Caco-2 (cell line): ENCODE results near the gene ACOT12. TPM values are rescaled to one million over a fixed set of nuclear protein-coding genes. Genes with fewer than 3 reads are reported as not detected.
A peak's percentile ranks its signal among the peaks of the same experiment; 100 is the strongest.

Source experiments
- BruUV-seq: library from RNA; stranded (reverse); fragments of 400-500 nt; replicated peaks from 2 replicates; lab custom pipeline; 2021; lab: Mats Ljungman, UMichigan
- CTCF ChIA-PET: fragments of 300-600 bp; sonication (Branson Sonifier 250); formaldehyde crosslinking; loops from one replicate; lab custom pipeline; 2022; ENCODE audit warnings: antibody characterized with exemption; lab: Charles Lee
- POLR2A ChIA-PET: fragments of 300-600 bp; sonication (Branson Sonifier 250); formaldehyde crosslinking; loops from one replicate; lab custom pipeline; 2022; ENCODE audit warnings: antibody characterized with exemption; lab: Charles Lee
- DNase-seq, 2 experiments: peaks; one replicate each; pipeline versions ENCODE4 v3.0.0 to v3.0.0-alpha.2; 2020 to 2022
- H3K27me3 ChIP-seq: replicated peaks from 2 replicates; pipeline ENCODE4 v1.6.0; 2011; ENCODE audit warnings: low read length; ENCODE audit not compliant: control insufficient read depth, insufficient read depth
- H3K36me3 ChIP-seq: 2 replicates; pipeline ENCODE4 v1.5.1; 2011; ENCODE audit warnings: low read length; ENCODE audit not compliant: control insufficient read depth, insufficient read depth
- H3K4me1 ChIP-seq: fragments of 250-450 bp; sonication (Bioruptor Pico); 2 replicates; pipeline ENCODE4 v1.5.1; 2020; ENCODE audit warnings: mild to moderate bottlenecking
- H3K4me3 ChIP-seq: 2 replicates; pipeline ENCODE4 v1.5.1; 2011; ENCODE audit warnings: low read depth, mild to moderate bottlenecking, control low read depth, low read length
- H3K9me3 ChIP-seq: fragments of 250-450 bp; sonication (Bioruptor Pico); 2 replicates; pipeline ENCODE4 v1.5.1; 2020; ENCODE audit warnings: mild to moderate bottlenecking, moderate library complexity
- H3K27ac Mint-ChIP-seq: one replicate; pipeline ENCODE4 v1.8.0; 2022; ENCODE audit warnings: mixed read lengths; ENCODE audit not compliant: unreplicated experiment
- H3K27me3 Mint-ChIP-seq: one replicate; pipeline ENCODE4 v1.8.0; 2022; ENCODE audit warnings: mixed read lengths; ENCODE audit not compliant: insufficient read depth, unreplicated experiment
- H3K36me3 Mint-ChIP-seq: one replicate; pipeline ENCODE4 v1.8.0; 2022; ENCODE audit warnings: mild to moderate bottlenecking, mixed read lengths; ENCODE audit not compliant: insufficient read depth, unreplicated experiment
- H3K4me1 Mint-ChIP-seq: one replicate; pipeline ENCODE4 v1.8.0; 2022; ENCODE audit warnings: low read depth, mixed read lengths; ENCODE audit not compliant: unreplicated experiment
- H3K4me3 Mint-ChIP-seq: one replicate; pipeline ENCODE4 v1.8.0; 2022; ENCODE audit warnings: mild to moderate bottlenecking, moderate library complexity, mixed read lengths; ENCODE audit not compliant: unreplicated experiment
- H3K9me3 Mint-ChIP-seq: one replicate; pipeline ENCODE4 v1.8.0; 2022; ENCODE audit warnings: mixed read lengths; ENCODE audit not compliant: unreplicated experiment
- CTCF ChIP-seq, 2 experiments: fragments of 200-600 bp in 1 of 2; IDR thresholded peaks; 1 replicate in 1 of 2; 2 replicates in 1 of 2; pipeline versions ENCODE4 v1.5.1 to v1.8.0; 2011 to 2022; ENCODE audit warnings: antibody characterized with exemption in 1 of 2, control low read depth in 1 of 2, inconsistent platforms in 1 of 2, low read depth in 1 of 2, low read length in 1 of 2, mild to moderate bottlenecking in 1 of 2, moderate library complexity in 1 of 2; ENCODE audit not compliant: insufficient read depth in 1 of 2, severe bottlenecking in 1 of 2, unreplicated experiment in 1 of 2
- intact Hi-C: fragments of 100-400 bp; cut with micrococcal nuclease; formaldehyde crosslinking; loops from one replicate; pipeline ENCODE4 v1.10.0; 2022; ENCODE audit not compliant: unreplicated experiment
- total RNA-seq: library from RNA; stranded (reverse); gene quantifications from 2 replicates; pipeline ENCODE4 v1.2.3, GENCODE V29; 2022

ACOT12 gene
- total RNA-seq, 1 experiment from 2014 or later, result 1.4 TPM

- DNase-seq, result no peak
- H3K4me1 Mint-ChIP-seq, result peaks cover 14% of the 10 kb centered on the region
- H3K4me1 ChIP-seq, result peaks cover 19% of the 10 kb centered on the region
- no peak overlapping the region for H3K27ac Mint-ChIP-seq
- POLR2A ChIA-PET, result no interaction called here
- no peaks in the 10 kb centered on the region for H3K27me3 Mint-ChIP-seq
- no peaks in the 10 kb centered on the region for H3K9me3 ChIP-seq
- no peak overlapping the region for H3K4me3 Mint-ChIP-seq
- no peak overlapping the region for H3K4me3 ChIP-seq
- no peak for TF ChIP-seq CTCF (IDR thresholded peaks at IDR 0.05; ENCODE audit: insufficient read depth in 1 of 2, low read depth in 1 of 2, low read length in 1 of 2, severe bottlenecking in 1 of 2, unreplicated experiment in 1 of 2)
- no TSS peak for BruUV-seq
- CTCF ChIA-PET, result no interaction called here
- intact Hi-C loops, result loop anchor here (5.0 kb wide), 3 partner anchors 325 to 740 kb away; partner anchors contain the start of gene SSBP2
- H3K9me3 Mint-ChIP-seq, result no peaks in the 10 kb centered on the region
- H3K27me3 ChIP-seq, result no peaks in the 10 kb centered on the region
- H3K36me3 Mint-ChIP-seq, result no peaks in the 10 kb centered on the region
- H3K36me3 ChIP-seq, result no peaks in the 10 kb centered on the region
These were observed 33.6 kb upstream of the ACOT12 start for GRCh38 chr5:81427566-81427965.

- DNase-seq, result no peak
- ChIA-PET POLR2A (no interaction called here), CTCF (interaction anchor here (1.6 kb wide), 1 partner anchor 412 kb away, joined by 3 read pairs; no protein-coding TSS in a partner anchor)
- Histone ChIP-seq H3K4me1 (peaks cover 19% of the 10 kb centered on the region), H3K4me3 (no peak overlapping the region), H3K27me3 (no peaks in the 10 kb centered on the region), H3K36me3 (no peaks in the 10 kb centered on the region), H3K9me3 (no peaks in the 10 kb centered on the region)
- no peaks in the 10 kb centered on the region for H3K9me3 Mint-ChIP-seq
- no peak for TF ChIP-seq CTCF (IDR thresholded peaks at IDR 0.05; ENCODE audit: insufficient read depth in 1 of 2, low read depth in 1 of 2, low read length in 1 of 2, severe bottlenecking in 1 of 2, unreplicated experiment in 1 of 2)
- H3K4me1 Mint-ChIP-seq, result peaks cover 19% of the 10 kb centered on the region
- intact Hi-C loops, result loop anchor here (5.0 kb wide), 3 partner anchors 326 to 741 kb away; partner anchors contain the start of gene SSBP2
- BruUV-seq, result no TSS peak
- no peaks in the 10 kb centered on the region for H3K27me3 Mint-ChIP-seq
- H3K4me3 Mint-ChIP-seq, result no peak overlapping the region
- no peak overlapping the region for H3K27ac Mint-ChIP-seq
- no peaks in the 10 kb centered on the region for H3K36me3 Mint-ChIP-seq
These were observed 32.6 kb upstream of the ACOT12 start for GRCh38 chr5:81426359-81427030.

- Mint-ChIP-seq H3K9me3 (no peaks in the 10 kb centered on the region), H3K27me3 (no peaks in the 10 kb centered on the region), H3K4me3 (no peak overlapping the region), H3K27ac (no peak overlapping the region), H3K36me3 (no peaks in the 10 kb centered on the region), H3K4me1 (peaks cover 19% of the 10 kb centered on the region)
- ChIA-PET CTCF (interaction anchor here (0.7 to 1.6 kb wide), 3 partner anchors 124 to 552 kb away, joined by 3 read pairs; partner anchors contain the start of gene ZCCHC9), POLR2A (no interaction called here)
- no peaks in the 10 kb centered on the region for H3K27me3 ChIP-seq
- peak in 1 of 2 experiments; percentile 25 for DNase-seq
- H3K4me1 ChIP-seq, result peaks cover 19% of the 10 kb centered on the region
- no peaks in the 10 kb centered on the region for H3K9me3 ChIP-seq
- TF ChIP-seq CTCF (IDR thresholded peaks at IDR 0.05; ENCODE audit: insufficient read depth in 1 of 2, low read depth in 1 of 2, low read length in 1 of 2, severe bottlenecking in 1 of 2, unreplicated experiment in 1 of 2), result peak; percentile 45 to 57
- H3K36me3 ChIP-seq, result no peaks in the 10 kb centered on the region
- no TSS peak for BruUV-seq
- H3K4me3 ChIP-seq, result no peak overlapping the region
- intact Hi-C loops, result loop anchor here (1.0 to 5.0 kb wide), 5 partner anchors 76 to 800 kb away; partner anchors contain the start of gene SSBP2
These were observed 31.6 kb upstream of the ACOT12 start for GRCh38 chr5:81425569-81425968.
